NCI-H1417 (cell line): ENCODE measurements around the gene RBL2.
"Not testable (repeated sequence)": the region's sequence is repeated elsewhere in the genome, so short reads cannot be mapped to it uniquely, and the experiment has no call there.

Experiments used
- DNase-seq, 3 experiments: peaks; one replicate each; lab custom pipeline; 2025; lab: John Stamatoyannopoulos, UW

The RBL2 gene

GRCh38 chr16:53537626-53538025 lies 103.4 kb downstream of the RBL2 start:
- DNase-seq: no peak

GRCh38 chr16:53539346-53539745 lies 105.1 kb downstream of the RBL2 start:
- not testable (repeated sequence) for DNase-seq

GRCh38 chr16:53539759-53540718 lies 105.8 kb downstream of the RBL2 start:
- DNase-seq: not testable (repeated sequence)
